Measurements from ENCODE around the gene COL20A1.
"Not testable (repeated sequence)": the region's sequence is repeated elsewhere in the genome, so short reads cannot be mapped to it uniquely, and the experiment has no call there.

DNA sequence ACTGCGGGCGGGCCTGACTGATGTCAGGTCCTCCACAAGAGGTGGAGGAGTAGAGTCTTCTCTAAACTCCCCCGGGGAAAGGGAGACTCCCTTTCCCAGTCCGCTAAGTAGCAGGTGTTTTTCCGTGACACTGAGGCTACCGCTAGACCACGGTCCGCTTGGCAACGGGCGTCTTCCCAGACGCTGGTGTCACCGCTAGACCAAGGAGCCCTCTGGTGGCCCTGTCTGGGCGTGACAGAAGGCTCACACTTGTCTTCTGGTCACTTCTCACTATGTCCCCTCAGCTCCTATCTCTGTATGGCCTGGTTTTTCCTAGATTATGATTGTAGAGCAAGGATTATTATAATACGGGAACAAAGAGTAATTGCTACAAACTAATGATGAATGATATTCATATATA, 41.6 kb upstream of the COL20A1 start:
- TF ChIP-seq CTCF (IDR thresholded peaks at IDR 0.05); POLR2A (IDR thresholded peaks at IDR 0.05); POLR2AphosphoS5 (IDR thresholded peaks at IDR 0.05; ENCODE audit: insufficient read depth in 1 of 2, low read depth in 1 of 2): not testable (repeated sequence)

Data from vagina (tissue), 2 donors.